Activated T-cell treated with anti-CD3 and anti-CD28 coated beads, Interleukin-2, amount 50 U/mL, for 24 hours (primary cell): ENCODE data around the gene LANCL1.
A peak's percentile ranks its signal among the peaks of the same experiment; 100 is the strongest.
"Not testable (repeated sequence)": the region's sequence is repeated elsewhere in the genome, so short reads cannot be mapped to it uniquely, and the experiment has no call there.

Experiments
- DNase-seq: peaks from one replicate; pipeline ENCODE4 v3.0.0-alpha.2; 2020
- H3K27ac Mint-ChIP-seq: 2 replicates; pipeline ENCODE4 v1.8.0; 2020; ENCODE audit warnings: mild to moderate bottlenecking, mixed read lengths
- H3K27me3 Mint-ChIP-seq: 2 replicates; pipeline ENCODE4 v1.8.0; 2020; ENCODE audit warnings: mixed read lengths
- H3K36me3 Mint-ChIP-seq: 2 replicates; pipeline ENCODE4 v1.8.0; 2020; ENCODE audit warnings: low read depth, mixed read lengths
- H3K4me1 Mint-ChIP-seq: 2 replicates; pipeline ENCODE4 v1.8.0; 2020; ENCODE audit warnings: low read depth, mixed read lengths
- H3K4me3 Mint-ChIP-seq: 2 replicates; pipeline ENCODE4 v1.8.0; 2020; ENCODE audit warnings: mild to moderate bottlenecking, moderate library complexity, mixed read lengths
- H3K9me3 Mint-ChIP-seq: 2 replicates; pipeline ENCODE4 v1.8.0; 2020; ENCODE audit warnings: mixed read lengths

LANCL1 gene

GRCh38 chr2:210478661-210479060 is 2.1 kb upstream of the LANCL1 start:
- no peak overlapping the region for H3K27ac Mint-ChIP-seq
- H3K4me3 Mint-ChIP-seq: no peak overlapping the region
- H3K9me3 Mint-ChIP-seq: no peaks in the 10 kb centered on the region
- H3K27me3 Mint-ChIP-seq: no peaks in the 10 kb centered on the region
- peaks cover 20% of the 10 kb centered on the region for H3K36me3 Mint-ChIP-seq
- no peak for DNase-seq
- peaks cover 45% of the 10 kb centered on the region for H3K4me1 Mint-ChIP-seq

- peaks cover 31% of the 10 kb centered on the region for H3K36me3 Mint-ChIP-seq
- peaks cover 52% of the 10 kb centered on the region for H3K4me1 Mint-ChIP-seq
- no peaks in the 10 kb centered on the region for H3K9me3 Mint-ChIP-seq
- H3K27me3 Mint-ChIP-seq: no peaks in the 10 kb centered on the region
- peak overlapping the region; percentile 97 for H3K27ac Mint-ChIP-seq
- peak overlapping the region; percentile 96 for H3K4me3 Mint-ChIP-seq
- no peak for DNase-seq
These were observed 937 bp upstream of the LANCL1 start for GRCh38 chr2:210477496-210477895.

GRCh38 chr2:210475706-210476105 is 853 bp downstream of the LANCL1 start:
- Mint-ChIP-seq H3K9me3 (no peaks in the 10 kb centered on the region), H3K4me3 (peak overlapping the region; percentile 96), H3K27me3 (no peaks in the 10 kb centered on the region), H3K27ac (peak overlapping the region; percentile 82), H3K4me1 (peaks cover 61% of the 10 kb centered on the region), H3K36me3 (peaks cover 46% of the 10 kb centered on the region)
- DNase-seq: no peak

GRCh38 chr2:210474776-210475175 is 1.8 kb downstream of the LANCL1 start:
- no peaks in the 10 kb centered on the region for H3K27me3 Mint-ChIP-seq
- H3K9me3 Mint-ChIP-seq: no peaks in the 10 kb centered on the region
- H3K27ac Mint-ChIP-seq: peak overlapping the region; percentile 29
- no peak for DNase-seq
- peaks cover 56% of the 10 kb centered on the region for H3K36me3 Mint-ChIP-seq
- H3K4me1 Mint-ChIP-seq: peaks cover 59% of the 10 kb centered on the region
- peak overlapping the region; percentile 37 for H3K4me3 Mint-ChIP-seq

- Mint-ChIP-seq H3K4me1 (peaks cover 16% of the 10 kb centered on the region), H3K27me3 (no peaks in the 10 kb centered on the region), H3K36me3 (peaks cover 90% of the 10 kb centered on the region), H3K9me3 (no peaks in the 10 kb centered on the region), H3K4me3 (no peak overlapping the region), H3K27ac (no peak overlapping the region)
- no peak for DNase-seq
These were observed 15.2 kb downstream of the LANCL1 start for GRCh38 chr2:210461401-210461800.

- DNase-seq: no peak
- peaks cover 16% of the 10 kb centered on the region for H3K4me1 Mint-ChIP-seq
- no peaks in the 10 kb centered on the region for H3K9me3 Mint-ChIP-seq
- H3K27ac Mint-ChIP-seq: no peak overlapping the region
- H3K4me3 Mint-ChIP-seq: no peak overlapping the region
- H3K27me3 Mint-ChIP-seq: no peaks in the 10 kb centered on the region
- peaks cover 89% of the 10 kb centered on the region for H3K36me3 Mint-ChIP-seq
These were observed 16.0 kb downstream of the LANCL1 start for GRCh38 chr2:210460322-210461227.

GRCh38 chr2:210459880-210460279 is 16.7 kb downstream of the LANCL1 start:
- no peak for DNase-seq
- Mint-ChIP-seq H3K27ac (no peak overlapping the region), H3K27me3 (no peaks in the 10 kb centered on the region), H3K9me3 (no peaks in the 10 kb centered on the region), H3K4me3 (no peak overlapping the region), H3K36me3 (peaks cover 88% of the 10 kb centered on the region), H3K4me1 (peaks cover 13% of the 10 kb centered on the region)

GRCh38 chr2:210459407-210459806 is 17.2 kb downstream of the LANCL1 start:
- Mint-ChIP-seq H3K9me3 (no peaks in the 10 kb centered on the region), H3K36me3 (peaks cover 92% of the 10 kb centered on the region), H3K4me3 (no peak overlapping the region), H3K27ac (no peak overlapping the region), H3K27me3 (no peaks in the 10 kb centered on the region), H3K4me1 (peaks cover 13% of the 10 kb centered on the region)
- DNase-seq: no peak

GRCh38 chr2:210458395-210458794 is 18.2 kb downstream of the LANCL1 start:
- DNase-seq: no peak
- Mint-ChIP-seq H3K4me3 (no peak overlapping the region), H3K27me3 (no peaks in the 10 kb centered on the region), H3K27ac (peak overlapping the region; percentile 22), H3K36me3 (peaks cover 93% of the 10 kb centered on the region), H3K9me3 (no peaks in the 10 kb centered on the region), H3K4me1 (peaks cover 15% of the 10 kb centered on the region)

- Mint-ChIP-seq H3K27me3 (no peaks in the 10 kb centered on the region), H3K4me1 (peaks cover 16% of the 10 kb centered on the region), H3K36me3 (peaks cover 93% of the 10 kb centered on the region), H3K27ac (no peak overlapping the region), H3K9me3 (no peaks in the 10 kb centered on the region), H3K4me3 (no peak overlapping the region)
- no peak for DNase-seq
These were observed 20.0 kb downstream of the LANCL1 start for GRCh38 chr2:210456571-210456970.

GRCh38 chr2:210454336-210454735 is 22.2 kb downstream of the LANCL1 start:
- peaks cover 11% of the 10 kb centered on the region for H3K9me3 Mint-ChIP-seq
- H3K27me3 Mint-ChIP-seq: no peaks in the 10 kb centered on the region
- peaks cover 12% of the 10 kb centered on the region for H3K4me1 Mint-ChIP-seq
- no peak overlapping the region for H3K4me3 Mint-ChIP-seq
- no peak for DNase-seq
- H3K36me3 Mint-ChIP-seq: peaks cover 93% of the 10 kb centered on the region
- no peak overlapping the region for H3K27ac Mint-ChIP-seq

- peaks cover 95% of the 10 kb centered on the region for H3K36me3 Mint-ChIP-seq
- no peak for DNase-seq
- H3K4me3 Mint-ChIP-seq: no peak overlapping the region
- H3K9me3 Mint-ChIP-seq: peaks cover 29% of the 10 kb centered on the region
- no peak overlapping the region for H3K27ac Mint-ChIP-seq
- H3K27me3 Mint-ChIP-seq: no peaks in the 10 kb centered on the region
- peaks cover 14% of the 10 kb centered on the region for H3K4me1 Mint-ChIP-seq
These were observed 24.4 kb downstream of the LANCL1 start for GRCh38 chr2:210452194-210452593.

GRCh38 chr2:210450942-210451341 is 25.6 kb downstream of the LANCL1 start:
- peaks cover 34% of the 10 kb centered on the region for H3K9me3 Mint-ChIP-seq
- H3K27ac Mint-ChIP-seq, H3K4me3 Mint-ChIP-seq, H3K27me3 Mint-ChIP-seq, DNase-seq: not testable (repeated sequence)
- H3K4me1 Mint-ChIP-seq: peaks cover 18% of the 10 kb centered on the region
- H3K36me3 Mint-ChIP-seq: peaks cover 96% of the 10 kb centered on the region

- no peak overlapping the region for H3K27ac Mint-ChIP-seq
- DNase-seq: no peak
- peaks cover 27% of the 10 kb centered on the region for H3K9me3 Mint-ChIP-seq
- peaks cover 77% of the 10 kb centered on the region for H3K36me3 Mint-ChIP-seq
- peaks cover 24% of the 10 kb centered on the region for H3K4me1 Mint-ChIP-seq
- no peak overlapping the region for H3K4me3 Mint-ChIP-seq
- no peaks in the 10 kb centered on the region for H3K27me3 Mint-ChIP-seq
These were observed 30.8 kb downstream of the LANCL1 start for GRCh38 chr2:210445732-210446131.

GRCh38 chr2:210445116-210445707 is 31.3 kb downstream of the LANCL1 start:
- Mint-ChIP-seq H3K4me3 (no peak overlapping the region), H3K27ac (no peak overlapping the region), H3K27me3 (no peaks in the 10 kb centered on the region), H3K9me3 (peaks cover 24% of the 10 kb centered on the region), H3K36me3 (peaks cover 77% of the 10 kb centered on the region), H3K4me1 (peaks cover 23% of the 10 kb centered on the region)
- no peak for DNase-seq
